HG02970 (cell line): Measurements from ENCODE around the gene TOE1.

Experiments
- ATAC-seq: cut with Tn5 transposase; IDR thresholded peaks from one replicate; pipeline ENCODE4 v1.9.1; 2021; ENCODE audit warnings: mild to moderate bottlenecking, moderate library complexity, moderate number of reproducible peaks; ENCODE audit not compliant: unreplicated experiment, low FRiP score

Gene TOE1

GRCh38 chr1:45326627-45327623 lies 13.0 kb upstream of the TOE1 start, which contains the start of gene HPDL:
Gene HPDL, plus strand, starts transcription at chr1:45326895. Its CDS starts 254 bp downstream, at chr1:45327149.
- no peak for ATAC-seq

DNA sequence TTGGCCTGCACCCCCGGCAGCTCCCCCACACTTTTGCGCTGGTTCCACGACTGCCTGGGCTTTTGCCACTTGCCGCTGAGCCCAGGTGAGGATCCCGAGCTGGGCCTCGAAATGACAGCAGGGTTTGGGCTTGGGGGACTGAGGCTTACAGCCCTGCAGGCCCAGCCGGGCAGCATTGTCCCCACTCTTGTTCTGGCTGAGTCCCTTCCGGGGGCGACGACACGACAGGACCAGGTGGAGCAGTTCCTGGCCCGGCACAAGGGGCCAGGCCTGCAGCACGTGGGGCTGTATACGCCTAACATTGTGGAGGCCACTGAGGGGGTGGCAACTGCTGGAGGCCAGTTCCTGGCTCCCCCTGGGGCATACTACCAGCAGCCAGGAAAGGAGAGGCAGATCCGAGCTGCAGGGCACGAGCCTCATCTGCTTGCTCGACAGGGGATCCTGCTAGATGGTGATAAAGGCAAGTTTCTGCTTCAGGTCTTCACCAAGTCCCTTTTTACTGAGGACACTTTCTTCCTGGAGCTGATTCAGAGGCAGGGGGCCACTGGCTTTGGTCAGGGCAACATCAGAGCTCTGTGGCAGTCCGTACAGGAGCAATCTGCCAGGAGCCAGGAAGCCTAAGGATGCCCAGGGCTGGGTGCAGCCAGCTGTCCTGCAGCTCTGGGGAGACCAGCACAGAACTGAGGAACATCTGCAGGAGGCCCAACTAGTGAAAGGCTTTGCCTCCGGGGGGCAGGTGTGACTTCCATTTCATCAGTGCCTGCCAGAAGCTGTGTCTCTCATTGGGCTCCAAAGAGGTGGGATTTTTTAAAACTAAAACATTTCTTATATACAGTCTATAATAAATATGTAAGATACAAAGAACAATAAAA lies 12.1 kb upstream of the TOE1 start:
- ATAC-seq: no peak

GRCh38 chr1:45328680-45329079 lies 11.3 kb upstream of the TOE1 start:
- no peak for ATAC-seq

- ATAC-seq: no peak
These were observed 10.5 kb upstream of the TOE1 start for GRCh38 chr1:45329445-45329844.

DNA sequence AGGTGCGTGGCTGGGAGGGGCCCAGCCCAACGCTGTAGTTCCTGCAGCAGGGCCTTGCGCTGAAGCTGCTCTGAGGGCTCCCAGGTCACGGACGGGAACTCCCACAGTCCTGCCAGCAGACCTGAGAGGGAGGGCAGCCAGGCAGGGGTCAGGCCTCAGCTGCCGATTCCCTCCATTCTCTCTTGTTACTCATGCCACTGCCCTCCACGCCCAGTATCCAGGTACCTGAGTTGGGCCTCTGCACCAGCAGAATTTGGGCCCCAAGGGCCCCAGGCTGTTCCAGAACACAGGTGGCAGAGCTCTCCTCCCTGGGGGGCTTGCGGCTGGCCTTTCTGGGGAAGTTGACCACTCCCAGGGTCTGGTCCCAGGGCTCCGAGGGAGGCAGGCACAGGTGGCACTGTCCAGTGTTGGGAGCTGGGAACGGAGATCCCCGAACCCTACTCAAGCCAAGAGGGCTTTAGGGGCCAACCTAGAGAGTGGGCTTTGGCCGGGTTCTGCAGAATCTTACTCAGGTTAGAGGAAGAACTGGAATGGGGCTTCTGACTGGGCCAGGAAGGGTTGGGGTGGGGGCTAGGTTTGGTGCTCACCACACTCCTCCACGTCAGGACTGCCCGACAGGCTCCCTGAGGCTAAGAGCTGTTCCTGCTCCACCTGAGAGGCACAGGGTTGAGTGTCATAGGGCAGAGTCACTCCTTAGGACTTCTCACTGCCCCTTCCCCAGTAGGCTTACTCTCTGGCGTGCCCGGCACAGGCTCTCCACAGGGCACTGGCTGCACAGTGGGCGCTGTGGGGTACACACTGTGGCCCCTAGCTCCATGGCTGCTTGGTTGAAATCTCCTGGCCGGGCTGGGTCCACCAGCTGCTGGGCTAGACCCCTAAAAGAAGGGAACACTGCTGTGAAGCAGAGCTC lies 8.3 kb upstream of the TOE1 start:
- ATAC-seq: no peak

- no peak for ATAC-seq
These were observed 7.6 kb upstream of the TOE1 start for GRCh38 chr1:45332346-45332720.

- no peak for ATAC-seq
These were observed 5.4 kb upstream of the TOE1 start for GRCh38 chr1:45334308-45335245.

DNA sequence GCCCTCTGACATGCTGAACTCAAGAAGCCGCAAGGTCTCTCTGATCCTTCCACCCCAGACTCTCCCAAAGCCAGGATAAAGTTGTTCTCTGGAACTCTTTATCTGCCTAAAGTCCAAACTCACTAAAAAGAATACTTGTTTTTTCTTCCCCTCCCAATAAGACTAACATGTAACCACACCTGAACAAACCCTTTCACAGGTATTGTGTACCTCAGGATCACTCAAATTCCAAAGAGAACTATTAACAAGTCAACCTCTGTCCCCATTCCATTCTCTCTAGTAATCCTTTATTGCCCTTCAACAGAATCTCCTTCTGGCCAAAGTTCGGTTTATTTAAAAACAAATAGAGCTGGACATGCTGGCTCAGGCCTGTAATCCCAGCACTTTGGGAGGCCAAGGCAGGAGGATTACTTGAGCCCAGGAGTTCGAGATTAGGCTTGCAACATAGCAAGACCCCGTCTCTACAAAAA lies 4.1 kb upstream of the TOE1 start:
- ATAC-seq: no peak

DNA sequence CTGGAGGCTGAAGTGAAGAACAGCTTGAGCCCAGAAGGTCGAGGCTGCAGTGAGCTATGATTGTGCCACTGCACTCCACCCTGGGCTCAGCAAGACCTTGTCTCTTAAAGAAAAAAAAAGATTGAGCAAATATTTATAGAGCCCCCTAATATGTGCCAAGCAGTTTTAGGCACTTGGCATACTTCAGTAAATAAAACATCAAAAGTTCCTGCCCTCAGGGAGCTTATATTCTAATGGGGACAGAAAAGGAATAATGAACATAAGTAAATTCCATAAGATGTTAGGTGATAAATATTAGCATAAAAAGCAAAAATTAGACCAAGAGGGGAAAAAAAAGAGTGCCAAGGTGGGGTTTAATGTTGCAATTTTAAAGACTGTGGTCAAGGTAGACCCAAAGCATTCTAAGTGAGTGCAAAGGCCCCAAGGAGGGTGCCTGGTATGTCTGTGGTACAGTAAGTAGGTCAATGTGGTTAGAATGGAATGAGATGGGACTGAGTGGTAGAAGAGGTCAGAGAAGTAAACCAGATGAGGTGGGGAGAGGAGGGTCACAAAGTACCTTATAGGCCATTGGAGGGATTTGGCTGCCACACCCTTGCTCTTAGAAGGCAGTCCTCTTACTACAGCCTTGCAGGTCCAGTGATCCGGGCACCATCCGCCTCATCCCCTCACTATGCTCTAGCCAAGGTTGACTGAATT lies 2.2 kb upstream of the TOE1 start:
- ATAC-seq: no peak

DNA sequence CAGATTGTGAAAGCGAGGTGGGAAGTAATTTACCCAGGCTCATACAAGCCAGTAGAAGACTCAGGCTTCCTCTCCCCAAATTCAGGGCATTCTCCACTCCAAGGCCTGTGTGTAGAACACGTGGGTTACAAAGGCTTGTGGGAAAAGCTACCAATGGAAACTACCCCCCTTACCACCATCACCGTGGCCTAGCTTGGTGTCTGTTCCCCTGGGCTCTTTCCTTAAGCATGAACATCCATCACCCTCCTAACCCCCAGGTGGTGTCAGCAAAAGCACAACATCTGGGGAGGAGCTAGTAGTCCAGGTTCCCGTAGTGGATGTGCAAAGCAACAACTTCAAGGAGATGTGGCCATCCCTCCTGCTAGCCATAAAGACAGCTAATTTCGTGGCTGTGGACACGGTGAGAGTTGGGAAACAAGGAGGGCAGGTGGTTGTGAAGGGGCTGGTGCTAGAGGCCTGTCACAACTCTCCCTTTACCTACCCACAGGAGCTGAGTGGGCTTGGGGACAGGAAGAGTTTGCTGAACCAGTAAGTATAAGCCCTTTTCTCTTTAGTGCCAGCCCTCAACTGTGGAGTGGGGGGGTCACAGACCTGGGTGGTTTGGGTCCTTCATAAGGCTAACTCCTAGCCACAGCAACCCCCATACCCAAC lies 971 bp downstream of the TOE1 start:
- no peak for ATAC-seq

DNA sequence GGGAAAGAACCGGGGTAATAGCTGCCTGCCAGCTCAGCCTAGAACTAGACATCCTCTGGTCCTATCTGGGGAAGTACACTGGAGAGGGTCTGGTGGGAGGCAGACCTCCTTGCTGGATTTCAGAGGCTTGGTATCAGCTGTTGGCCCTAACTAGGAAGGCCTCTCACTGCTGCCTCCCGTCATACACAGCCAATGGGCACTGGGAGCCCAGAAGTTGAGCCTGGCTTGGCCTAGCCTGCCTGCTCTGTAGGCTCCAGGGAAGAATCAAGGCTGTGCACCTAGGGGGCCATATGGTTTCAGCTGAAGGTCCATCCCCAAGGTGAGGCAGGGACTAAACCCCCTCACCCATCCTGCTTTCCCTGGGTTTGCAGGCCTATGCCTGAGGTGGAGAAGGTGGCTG lies 4.5 kb downstream of the TOE1 start:
- ATAC-seq: no peak

- ATAC-seq: no peak
These were observed 5.0 kb downstream of the TOE1 start for GRCh38 chr1:45345014-45345413.

GRCh38 chr1:45346473-45346872 lies 6.5 kb downstream of the TOE1 start:
- no peak for ATAC-seq

GRCh38 chr1:45348020-45348419 lies 8.1 kb downstream of the TOE1 start:
- ATAC-seq: no peak

GRCh38 chr1:45348609-45348965 lies 8.6 kb downstream of the TOE1 start:
- ATAC-seq: no peak

DNA sequence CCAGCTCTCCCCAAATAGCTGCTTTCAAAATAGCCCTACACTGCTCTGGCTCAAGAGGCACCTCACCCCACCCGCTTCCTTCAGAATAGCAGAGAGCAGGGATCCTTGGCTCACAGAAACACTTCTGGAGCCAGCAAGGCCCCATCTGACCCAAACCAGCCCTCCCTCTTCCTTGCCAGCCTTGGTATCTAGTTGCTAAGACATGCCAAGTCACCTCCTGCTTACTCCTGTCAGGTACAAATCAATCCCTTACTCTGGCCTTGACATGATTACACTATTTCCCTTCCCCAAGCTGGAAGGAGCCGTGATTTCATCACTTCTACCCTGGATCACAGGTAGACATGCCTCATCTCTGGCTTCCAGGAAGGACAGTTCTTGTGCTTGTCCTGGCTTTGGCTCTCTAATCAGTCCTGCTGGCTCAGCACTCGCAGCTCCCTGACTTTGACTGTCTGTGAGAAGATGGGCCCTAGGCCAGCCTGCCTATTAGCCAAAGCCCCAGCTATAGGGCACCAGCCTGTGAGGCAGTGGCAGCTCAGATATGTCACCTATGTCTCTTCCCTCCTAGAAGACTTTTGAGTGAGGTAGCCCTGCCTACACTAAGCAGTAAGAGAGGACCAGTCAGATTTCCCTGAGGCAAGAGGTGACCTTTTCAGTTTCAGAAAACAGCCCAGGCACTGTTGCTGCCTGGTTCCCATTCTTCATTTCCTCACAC lies 9.2 kb downstream of the TOE1 start:
- no peak for ATAC-seq

DNA sequence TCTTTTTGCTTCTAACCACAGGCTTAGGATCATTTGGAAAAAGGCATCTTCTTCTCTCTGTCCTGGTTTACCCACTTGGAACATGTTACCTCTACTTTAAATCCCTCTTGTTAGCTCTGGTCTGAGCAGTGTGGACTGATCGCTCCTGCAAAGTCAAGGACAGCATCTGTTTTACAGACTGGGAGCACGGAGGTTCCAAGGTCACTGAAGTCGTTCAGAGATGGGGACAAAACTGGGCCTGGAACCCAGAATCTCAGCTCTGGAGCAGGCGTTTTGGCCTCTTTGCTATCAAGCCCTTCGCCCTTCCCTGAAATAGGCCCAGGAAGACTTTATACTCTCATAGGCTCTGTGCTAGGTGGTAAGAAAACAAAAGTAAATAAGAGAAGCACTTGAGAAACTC lies 11.5 kb downstream of the TOE1 start:
- no peak for ATAC-seq
